GM21526 (cell line): ENCODE measurements around the gene WNT7B.

Experiments
- ATAC-seq: cut with Tn5 transposase; IDR thresholded peaks from one replicate; pipeline ENCODE4 v1.9.1; 2021; ENCODE audit warnings: moderate library complexity; ENCODE audit not compliant: unreplicated experiment, low FRiP score

The WNT7B gene

GRCh38 chr22:45997077-45997776 is 20.3 kb upstream of the WNT7B start:
- no peak for ATAC-seq

GRCh38 chr22:45996241-45997076 is 19.5 kb upstream of the WNT7B start:
- no peak for ATAC-seq

GRCh38 chr22:45995405-45996101 is 18.6 kb upstream of the WNT7B start:
- no peak for ATAC-seq

- no peak for ATAC-seq
These were observed 17.8 kb upstream of the WNT7B start for GRCh38 chr22:45994491-45995404.

- no peak for ATAC-seq
These were observed 16.9 kb upstream of the WNT7B start for GRCh38 chr22:45993841-45994240.

GRCh38 chr22:45993143-45993692 is 16.3 kb upstream of the WNT7B start:
- no peak for ATAC-seq

GRCh38 chr22:45992737-45993136 is 15.8 kb upstream of the WNT7B start:
- no peak for ATAC-seq

- ATAC-seq, result no peak
These were observed 14.1 kb upstream of the WNT7B start for GRCh38 chr22:45991098-45991497.

- no peak for ATAC-seq
These were observed 10.3 kb upstream of the WNT7B start for GRCh38 chr22:45987136-45987861.

GRCh38 chr22:45984316-45984916 is 7.5 kb upstream of the WNT7B start:
- ATAC-seq, result no peak

GRCh38 chr22:45983797-45984196 is 6.8 kb upstream of the WNT7B start:
- ATAC-seq, result no peak

- no peak for ATAC-seq
These were observed 3.8 kb upstream of the WNT7B start for GRCh38 chr22:45980761-45981160.

GRCh38 chr22:45980268-45980570 is 3.3 kb upstream of the WNT7B start:
- no peak for ATAC-seq

- no peak for ATAC-seq
These were observed 1.3 kb upstream of the WNT7B start for GRCh38 chr22:45978275-45978713.

- ATAC-seq, result no peak
These were observed 751 bp upstream of the WNT7B start for GRCh38 chr22:45977551-45978274.

GRCh38 chr22:45976254-45977002 is 534 bp downstream of the WNT7B start:
- no peak for ATAC-seq
